GM12878 (cell line): ENCODE data around the gene PLRG1. TPM values are rescaled to one million over a fixed set of nuclear protein-coding genes. Genes with fewer than 3 reads are reported as not detected.

ENCODE experiments used
- HSF1 ChIP-seq: fragments of 150-350 bp; IDR thresholded peaks from 2 replicates; pipeline ENCODE4 v1.6.1; 2014; ENCODE audit warnings: mild to moderate bottlenecking, low read depth, low read length
- IKZF2 ChIP-seq, 2 experiments: fragments of 450-650 bp; IDR thresholded peaks; 2 replicates each; pipeline ENCODE4 v1.6.1; 2017; ENCODE audit warnings: mild to moderate bottlenecking in 2 of 2, moderate library complexity in 2 of 2
- NFIC ChIP-seq: IDR thresholded peaks from 2 replicates; pipeline ENCODE4 v1.6.1; 2012; ENCODE audit warnings: low read depth, mild to moderate bottlenecking, inconsistent platforms, low read length, moderate library complexity
- NR2C2 ChIP-seq: IDR thresholded peaks from 2 replicates; pipeline ENCODE4 v1.6.1; 2011; ENCODE audit warnings: borderline replicate concordance, low read depth; ENCODE audit not compliant: control insufficient read depth, insufficient read length
- POU2F2 ChIP-seq: IDR thresholded peaks from 3 replicates; pipeline ENCODE4 v1.6.1; 2011; ENCODE audit warnings: low read depth, mild to moderate bottlenecking, low read length, borderline replicate concordance
- RAD51 ChIP-seq: fragments of 450-650 bp; IDR thresholded peaks from 2 replicates; pipeline ENCODE4 v1.6.1; 2016; ENCODE audit warnings: moderate library complexity, mild to moderate bottlenecking, inconsistent platforms
- RBBP5 ChIP-seq: fragments of 200-600 bp; sonication (generic); conservative IDR thresholded peaks from 2 replicates; pipeline ENCODE4 v1.6.1; 2016
- RUNX3 ChIP-seq: IDR thresholded peaks from 2 replicates; pipeline ENCODE4 v1.6.1; 2012; ENCODE audit warnings: low read length, inconsistent platforms
- SIN3A ChIP-seq: IDR thresholded peaks from 2 replicates; pipeline ENCODE4 v1.6.1; 2012; ENCODE audit warnings: low read depth, low read length, improper control_type of control experiment
- SIX5 ChIP-seq: IDR thresholded peaks from 2 replicates; pipeline ENCODE4 v1.6.1; 2011; ENCODE audit warnings: mild to moderate bottlenecking, low read depth, low read length, moderate library complexity; ENCODE audit not compliant: severe bottlenecking
- TCF12 ChIP-seq: IDR thresholded peaks from 2 replicates; pipeline ENCODE4 v1.6.1; 2011; ENCODE audit warnings: low read depth, mild to moderate bottlenecking, low read length
- USF1 ChIP-seq: IDR thresholded peaks from 2 replicates; pipeline ENCODE4 v1.6.1; 2011; ENCODE audit warnings: borderline replicate concordance, low read depth, mild to moderate bottlenecking, moderate library complexity, mixed read lengths, low read length; ENCODE audit not compliant: insufficient read depth; ENCODE audit errors: extremely low read length
- ZBTB33 ChIP-seq: fragments of 450-650 bp; IDR thresholded peaks from 2 replicates; pipeline ENCODE4 v1.6.1; 2017; ENCODE audit warnings: mild to moderate bottlenecking
- ZNF274 ChIP-seq: IDR thresholded peaks from one replicate; pipeline ENCODE4 v1.8.0; 2011; ENCODE audit not compliant: insufficient read length, insufficient read depth
- ZNF592 ChIP-seq: fragments of 450-650 bp; IDR thresholded peaks from 2 replicates; pipeline ENCODE4 v1.6.1; 2017; ENCODE audit warnings: mild to moderate bottlenecking, moderate library complexity
- ZNF687 ChIP-seq: fragments of 450-650 bp; IDR thresholded peaks from 2 replicates; pipeline ENCODE4 v1.6.1; 2017; ENCODE audit warnings: mild to moderate bottlenecking, moderate library complexity
- polyA plus RNA-seq, 11 experiments: library from polyadenylated mRNA; depleted of rRNA in 4 of 11; unstranded in 6 of 11; stranded (reverse) in 5 of 11; fragments of >200 nt; fragmentation: Nextera tagmentation in 4 of 11; fragmentation: Illumina TruSeq in 1 of 11; extraction: Ambion mirVana in 4 of 11; extraction: Trizol in 1 of 11; gene quantifications; 1 replicate in 1 of 11; 2 replicates in 10 of 11; pipeline versions ENCODE4 v1.2.1 to v1.2.3, GENCODE V29; 2011 to 2016; ENCODE audit warnings: inconsistent platforms in 2 of 11, missing spikeins in 2 of 11, low read depth in 1 of 11
- total RNA-seq, 4 experiments: library from RNA; depleted of rRNA in 3 of 4; stranded (reverse); fragments of >200 nt in 3 of 4; fragmentation: Illumina TruSeq in 1 of 4; extraction: Trizol in 1 of 4; gene quantifications; 2 replicates each; pipeline versions ENCODE4 v1.2.1 to v1.2.3, GENCODE V29; 2013 to 2021

The PLRG1 gene
- total and polyA plus RNA-seq, 10 of the 15 experiments (the other 5 are each of a cell fraction or from before 2014, with no cell fraction given) = 54.7 to 182 (median 111) TPM

GRCh38 chr4:154549894-154550790 is at the start of gene PLRG1 (continued):
- no peak for TF ChIP-seq NFIC
- TF ChIP-seq ZNF687 = peak; percentile 84
- peak in 1 of 2 experiments; percentile 15; a peak in 1 of 4 replicates for TF ChIP-seq IKZF2 (IDR thresholded peaks at IDR 0.05)
- TF ChIP-seq ZNF592 = no peak
- no peak for TF ChIP-seq NR2C2
- no peak for TF ChIP-seq ZBTB33
- TF ChIP-seq RBBP5 = no peak
- peak; percentile 86 for TF ChIP-seq SIN3A
- TF ChIP-seq RAD51 = peak; percentile 52; the same call in 1 of the 2 replicates
- no peak for TF ChIP-seq HSF1
- TF ChIP-seq ZNF274 = no peak
- TF ChIP-seq TCF12 = peak; percentile 50; the same call in 1 of the 2 replicates
- TF ChIP-seq USF1 = no peak
- peak; percentile 33 for TF ChIP-seq SIX5
- TF ChIP-seq RUNX3 = peak; percentile 38; the same call in 1 of the 2 replicates
- TF ChIP-seq POU2F2 = peak; percentile 42; the same call in 1 of the 3 replicates
